ENCODE results near the gene APOF. TPM values are rescaled to one million over a fixed set of nuclear protein-coding genes. Genes with fewer than 3 reads are reported as not detected.

Gene APOF
- total and polyA plus RNA-seq, 12 donors: not detected

GRCh38 chr12:56392331-56392730, 29.7 kb upstream of the APOF start:
- TF ChIP-seq, protein P1, sequence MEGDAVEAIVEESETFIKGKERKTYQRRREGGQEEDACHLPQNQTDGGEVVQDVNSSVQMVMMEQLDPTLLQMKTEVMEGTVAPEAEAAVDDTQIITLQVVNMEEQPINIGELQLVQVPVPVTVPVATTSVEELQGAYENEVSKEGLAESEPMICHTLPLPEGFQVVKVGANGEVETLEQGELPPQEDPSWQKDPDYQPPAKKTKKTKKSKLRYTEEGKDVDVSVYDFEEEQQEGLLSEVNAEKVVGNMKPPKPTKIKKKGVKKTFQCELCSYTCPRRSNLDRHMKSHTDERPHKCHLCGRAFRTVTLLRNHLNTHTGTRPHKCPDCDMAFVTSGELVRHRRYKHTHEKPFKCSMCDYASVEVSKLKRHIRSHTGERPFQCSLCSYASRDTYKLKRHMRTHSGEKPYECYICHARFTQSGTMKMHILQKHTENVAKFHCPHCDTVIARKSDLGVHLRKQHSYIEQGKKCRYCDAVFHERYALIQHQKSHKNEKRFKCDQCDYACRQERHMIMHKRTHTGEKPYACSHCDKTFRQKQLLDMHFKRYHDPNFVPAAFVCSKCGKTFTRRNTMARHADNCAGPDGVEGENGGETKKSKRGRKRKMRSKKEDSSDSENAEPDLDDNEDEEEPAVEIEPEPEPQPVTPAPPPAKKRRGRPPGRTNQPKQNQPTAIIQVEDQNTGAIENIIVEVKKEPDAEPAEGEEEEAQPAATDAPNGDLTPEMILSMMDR (IDR thresholded peaks at IDR 0.05): no peak
- no peak overlapping the region for H3K4me3 ChIP-seq
- intact Hi-C loops (cut with DNase I): no loop called here
- H3K27me3 ChIP-seq: no peaks in the 10 kb centered on the region
- no peaks in the 10 kb centered on the region for H3K4me1 ChIP-seq
- no peaks in the 10 kb centered on the region for H3K36me3 ChIP-seq
- no peak for ATAC-seq
- no peak overlapping the region for H3K27ac ChIP-seq
- peaks cover 0 to 12% (median 0%) of the 10 kb centered on the region in 11 donors for H3K9me3 ChIP-seq
- no peak for DNase-seq
- 90 to 94% methylated on average over 2 of the region's 2 CpGs for WGBS, 2 donors

DNA sequence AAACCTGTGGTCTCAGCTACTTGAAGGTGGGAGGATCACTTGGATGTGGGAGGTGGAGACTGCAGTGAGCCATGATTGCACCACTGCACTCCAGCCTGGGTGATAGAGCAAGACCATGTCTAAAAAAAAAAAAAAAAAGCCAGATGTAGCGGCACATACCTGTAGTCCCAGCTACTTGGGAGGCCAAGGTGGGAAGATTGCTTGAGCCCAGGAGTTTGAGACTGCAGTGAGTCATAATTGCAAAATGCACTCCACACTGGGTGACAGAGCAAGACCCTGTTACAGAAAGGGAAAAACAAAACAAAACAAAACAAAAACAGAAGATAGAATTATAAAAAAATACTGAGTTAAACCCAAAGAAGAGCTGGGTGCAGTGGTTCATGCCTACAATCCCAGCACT, 29.1 kb upstream of the APOF start:
- ATAC-seq (no peak), DNase-seq (no peak)
- Histone ChIP-seq H3K4me3 (no peak overlapping the region), H3K36me3 (no peaks in the 10 kb centered on the region), H3K9me3 (peaks cover 0 to 12% (median 0%) of the 10 kb centered on the region in 11 donors), H3K4me1 (no peaks in the 10 kb centered on the region), H3K27ac (no peak overlapping the region), H3K27me3 (no peaks in the 10 kb centered on the region)
- TF ChIP-seq, protein P1 (IDR thresholded peaks at IDR 0.05): no peak
- 92 to 95% methylated on average over 1 of the region's 1 CpG for WGBS, 2 donors
- intact Hi-C loops (cut with DNase I): no loop called here

DNA sequence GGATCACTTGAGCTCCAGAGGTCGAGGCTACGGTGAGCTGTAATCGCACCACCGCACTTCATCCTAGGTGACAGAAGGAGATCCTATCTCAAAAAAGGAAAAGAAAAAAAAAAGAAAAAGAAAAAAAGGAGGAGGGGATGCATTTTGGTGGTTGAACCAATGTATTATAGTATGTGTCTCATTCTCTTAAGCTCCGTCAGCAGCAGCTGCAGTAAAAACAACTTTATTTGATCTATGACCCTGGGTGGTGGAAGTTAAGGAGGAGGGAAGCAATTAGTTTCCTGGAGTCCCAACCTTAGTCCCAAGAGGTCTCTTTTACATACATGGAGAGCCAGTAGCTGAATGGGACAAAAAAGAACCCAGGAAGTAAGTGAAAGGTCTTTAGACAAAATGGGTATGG, 26.8 kb upstream of the APOF start:
- Histone ChIP-seq H3K27me3 (no peaks in the 10 kb centered on the region), H3K9me3 (peaks cover 0 to 12% (median 0%) of the 10 kb centered on the region in 11 donors), H3K4me3 (no peak overlapping the region), H3K27ac (no peak overlapping the region), H3K36me3 (no peaks in the 10 kb centered on the region), H3K4me1 (no peaks in the 10 kb centered on the region)
- ATAC-seq (no peak), DNase-seq (no peak)
- intact Hi-C loops (cut with DNase I): no loop called here
- 62 to 65% methylated on average over 5 of the region's 5 CpGs for WGBS, 2 donors
- TF ChIP-seq, protein P1 (IDR thresholded peaks at IDR 0.05): no peak

GRCh38 chr12:56387152-56387736, 24.6 kb upstream of the APOF start:
- ATAC-seq: no peak
- intact Hi-C loops (cut with DNase I): no loop called here

More at GRCh38 chr12:56387152-56387736, 24.6 kb upstream of the APOF start:
- Histone ChIP-seq H3K4me1 (no peaks in the 10 kb centered on the region), H3K27ac (no peak overlapping the region), H3K27me3 (no peaks in the 10 kb centered on the region), H3K4me3 (no peak overlapping the region), H3K36me3 (no peaks in the 10 kb centered on the region), H3K9me3 (peaks cover 0 to 6% (median 0%) of the 10 kb centered on the region in 11 donors)
- TF ChIP-seq, protein P1 (IDR thresholded peaks at IDR 0.05): no peak
- WGBS, 2 donors: 46 to 51% methylated on average over 7 of the region's 7 CpGs
- DNase-seq: no peak

Data from heart right ventricle (tissue), 16 donors.